ENCODE data around the gene MIP. TPM values are rescaled to one million over a fixed set of nuclear protein-coding genes. Genes with fewer than 3 reads are reported as not detected.

MIP gene
- total RNA-seq, 4 donors from 2014 or later = not detected

DNA sequence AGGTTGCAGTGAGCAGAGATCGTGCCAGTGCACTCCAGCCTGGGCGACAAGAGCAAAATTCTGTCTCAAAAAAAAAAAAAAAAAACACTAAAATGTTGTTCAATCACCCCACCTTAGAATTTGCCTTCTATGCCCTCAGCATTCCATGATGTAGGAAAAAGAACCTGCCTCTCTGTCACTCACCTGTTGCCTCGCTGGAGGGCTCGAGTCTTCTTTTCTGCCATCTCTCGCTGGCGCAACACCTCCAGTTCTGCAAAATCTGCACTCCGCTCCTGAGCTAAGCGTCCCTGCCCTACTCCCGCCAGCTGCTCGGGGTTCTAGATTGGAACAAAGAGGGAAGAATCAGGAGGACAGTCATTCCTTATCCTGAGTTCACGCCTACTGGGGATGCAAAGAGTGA lies 23.2 kb downstream of the MIP start:
- no peak overlapping the region for H3K27ac ChIP-seq
- WGBS, 2 donors (ENCODE audit: low coverage in 1 of 2) = 97 to 100% methylated on average over 4 to 5 of the region's 11 CpGs
- H3K9me3 ChIP-seq = no peaks in the 10 kb centered on the region
- H3K27me3 ChIP-seq = no peaks in the 10 kb centered on the region
- peaks cover 0 to 26% of the 10 kb centered on the region in 2 donors for H3K36me3 ChIP-seq
- H3K4me1 ChIP-seq = no peaks in the 10 kb centered on the region
- ATAC-seq = no peak
- no peak for TF ChIP-seq EP300 (IDR thresholded peaks at IDR 0.05)
- H3K4me3 ChIP-seq = no peak overlapping the region

GRCh38 chr12:56425940-56426438 lies 28.5 kb downstream of the MIP start:
- 60 to 61% methylated on average over 3 of the region's 3 CpGs for WGBS, 2 donors (ENCODE audit: low coverage in 1 of 2)
- Histone ChIP-seq H3K4me1 (no peaks in the 10 kb centered on the region), H3K27me3 (no peaks in the 10 kb centered on the region), H3K4me3 (no peak overlapping the region), H3K36me3 (peaks cover 0 to 47% of the 10 kb centered on the region in 2 donors), H3K27ac (no peak overlapping the region), H3K9me3 (no peaks in the 10 kb centered on the region)
- ATAC-seq = no peak
- TF ChIP-seq POLR2AphosphoS5 (IDR thresholded peaks at IDR 0.05) = no peak
- no peak for TF ChIP-seq POLR2A (IDR thresholded peaks at IDR 0.05)
- TF ChIP-seq, protein P1, sequence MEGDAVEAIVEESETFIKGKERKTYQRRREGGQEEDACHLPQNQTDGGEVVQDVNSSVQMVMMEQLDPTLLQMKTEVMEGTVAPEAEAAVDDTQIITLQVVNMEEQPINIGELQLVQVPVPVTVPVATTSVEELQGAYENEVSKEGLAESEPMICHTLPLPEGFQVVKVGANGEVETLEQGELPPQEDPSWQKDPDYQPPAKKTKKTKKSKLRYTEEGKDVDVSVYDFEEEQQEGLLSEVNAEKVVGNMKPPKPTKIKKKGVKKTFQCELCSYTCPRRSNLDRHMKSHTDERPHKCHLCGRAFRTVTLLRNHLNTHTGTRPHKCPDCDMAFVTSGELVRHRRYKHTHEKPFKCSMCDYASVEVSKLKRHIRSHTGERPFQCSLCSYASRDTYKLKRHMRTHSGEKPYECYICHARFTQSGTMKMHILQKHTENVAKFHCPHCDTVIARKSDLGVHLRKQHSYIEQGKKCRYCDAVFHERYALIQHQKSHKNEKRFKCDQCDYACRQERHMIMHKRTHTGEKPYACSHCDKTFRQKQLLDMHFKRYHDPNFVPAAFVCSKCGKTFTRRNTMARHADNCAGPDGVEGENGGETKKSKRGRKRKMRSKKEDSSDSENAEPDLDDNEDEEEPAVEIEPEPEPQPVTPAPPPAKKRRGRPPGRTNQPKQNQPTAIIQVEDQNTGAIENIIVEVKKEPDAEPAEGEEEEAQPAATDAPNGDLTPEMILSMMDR (IDR thresholded peaks at IDR 0.05) = no peak
- TF ChIP-seq EP300 (IDR thresholded peaks at IDR 0.05) = no peak

DNA sequence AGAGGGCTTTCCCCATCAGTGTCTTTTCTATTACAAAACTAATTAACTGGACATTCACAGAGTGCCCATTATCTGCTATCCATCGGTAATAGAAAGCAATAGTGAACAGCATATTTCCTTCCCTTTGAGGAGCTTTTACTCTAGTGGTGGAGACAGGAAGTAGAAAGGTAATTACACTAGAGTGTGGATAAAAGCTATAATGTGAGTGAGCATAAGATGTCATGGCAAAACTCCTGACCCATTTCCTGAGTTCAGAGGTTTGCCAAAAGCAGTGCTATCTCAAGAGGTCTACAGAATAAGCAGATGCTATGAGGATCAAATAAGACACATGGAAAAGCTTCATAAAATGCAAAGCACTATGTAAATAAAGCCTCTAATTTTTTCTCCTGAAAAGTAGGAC lies 29.3 kb downstream of the MIP start:
- H3K4me3 ChIP-seq = no peak overlapping the region
- H3K4me1 ChIP-seq = no peaks in the 10 kb centered on the region
- no peaks in the 10 kb centered on the region for H3K27me3 ChIP-seq
- no peak for ATAC-seq
- TF ChIP-seq, protein P1 (IDR thresholded peaks at IDR 0.05) = no peak
- no peak for TF ChIP-seq EP300 (IDR thresholded peaks at IDR 0.05)
- TF ChIP-seq POLR2A (IDR thresholded peaks at IDR 0.05) = no peak
- TF ChIP-seq POLR2AphosphoS5 (IDR thresholded peaks at IDR 0.05) = no peak
- 50 to 83% methylated on average over 1 of the region's 1 CpG for WGBS, 2 donors (ENCODE audit: low coverage in 1 of 2)
- peaks cover 0 to 50% of the 10 kb centered on the region in 2 donors for H3K36me3 ChIP-seq
- no peaks in the 10 kb centered on the region for H3K9me3 ChIP-seq
- no peak overlapping the region for H3K27ac ChIP-seq

DNA sequence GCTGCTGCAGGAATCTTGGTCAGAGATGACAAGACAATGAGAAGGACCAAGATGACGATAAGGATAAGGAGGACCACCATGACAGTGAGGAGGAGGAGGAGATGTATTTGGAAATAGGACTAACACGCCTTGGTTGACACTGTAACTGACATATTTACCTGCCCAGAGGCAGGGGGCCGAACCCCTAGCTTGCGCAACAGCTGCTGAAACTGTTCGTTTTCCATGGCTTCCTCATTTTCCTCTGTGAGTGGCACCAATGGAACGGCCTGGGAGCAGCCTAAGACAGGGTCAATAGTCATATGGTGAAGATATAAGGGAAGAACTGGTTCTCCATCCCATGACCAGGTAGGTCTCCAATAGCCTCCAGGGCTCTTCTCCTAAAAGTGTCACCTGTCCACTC lies 34.0 kb downstream of the MIP start:
- Histone ChIP-seq H3K4me3 (no peak overlapping the region), H3K9me3 (no peaks in the 10 kb centered on the region), H3K4me1 (no peaks in the 10 kb centered on the region), H3K27me3 (no peaks in the 10 kb centered on the region), H3K36me3 (peaks cover 0 to 32% of the 10 kb centered on the region in 2 donors), H3K27ac (no peak overlapping the region)
- no peak for ATAC-seq
- WGBS, 2 donors (ENCODE audit: low coverage in 1 of 2) = 72 to 90% methylated on average over 4 to 6 of the region's 6 CpGs
- no peak for TF ChIP-seq EP300 (IDR thresholded peaks at IDR 0.05)
- TF ChIP-seq, protein P1 (IDR thresholded peaks at IDR 0.05) = no peak
- no peak for TF ChIP-seq POLR2A (IDR thresholded peaks at IDR 0.05)
- TF ChIP-seq POLR2AphosphoS5 (IDR thresholded peaks at IDR 0.05) = no peak

GRCh38 chr12:56417739-56418138 lies 36.7 kb downstream of the MIP start:
- Histone ChIP-seq H3K27me3 (no peaks in the 10 kb centered on the region), H3K4me3 (no peak overlapping the region), H3K27ac (no peak overlapping the region), H3K9me3 (no peaks in the 10 kb centered on the region), H3K36me3 (peaks cover 0 to 22% of the 10 kb centered on the region in 2 donors), H3K4me1 (no peaks in the 10 kb centered on the region)
- TF ChIP-seq POLR2AphosphoS5 (IDR thresholded peaks at IDR 0.05) (no peak), EP300 (IDR thresholded peaks at IDR 0.05) (no peak), POLR2A (IDR thresholded peaks at IDR 0.05) (no peak)
- TF ChIP-seq, protein P1 (IDR thresholded peaks at IDR 0.05) = no peak
- no peak for ATAC-seq
- WGBS, 2 donors (ENCODE audit: low coverage in 1 of 2) = 83 to 96% methylated on average over 4 to 7 of the region's 11 CpGs

Data from gastroesophageal sphincter (tissue), 4 donors.